Fibroblast of mammary gland (primary cell): Measurements from ENCODE around the gene CYLD.

Experiments
- DNase-seq: peaks from one replicate; pipeline ENCODE4 v3.0.0-alpha.2; 2010; ENCODE audit warnings: low read depth
- H3K4me3 ChIP-seq: 2 replicates; pipeline ENCODE4 v1.5.1; 2011; ENCODE audit warnings: low read depth, mild to moderate bottlenecking, low read length, moderate library complexity; ENCODE audit not compliant: control insufficient read depth
- CTCF ChIP-seq: conservative IDR thresholded peaks from 2 replicates; pipeline ENCODE4 v1.5.1; 2011; ENCODE audit warnings: low read depth, low read length, inconsistent platforms; ENCODE audit not compliant: control insufficient read depth, insufficient read depth

CYLD gene

DNA sequence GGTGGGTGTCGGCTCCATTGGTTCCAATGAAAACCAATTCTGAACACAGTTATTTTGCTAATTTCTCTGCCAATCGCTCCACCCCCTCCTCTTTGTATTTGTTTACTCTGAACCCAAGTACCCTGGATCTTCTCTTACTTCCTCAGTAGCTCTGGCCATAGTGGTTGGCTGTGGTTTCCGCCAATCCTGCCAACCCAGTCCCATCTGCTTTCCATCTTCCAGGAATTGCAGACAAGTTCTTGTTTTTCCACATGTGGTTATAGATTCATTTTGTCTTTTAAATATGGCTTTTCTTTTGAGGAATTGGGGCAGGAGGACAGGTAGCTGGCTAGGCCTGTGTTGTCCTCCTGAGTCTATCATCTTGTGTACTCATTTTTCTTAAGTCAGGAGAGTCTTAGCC, 92.0 kb downstream of the CYLD start:
- TF ChIP-seq CTCF, result no peak
- H3K4me3 ChIP-seq, result no peak overlapping the region
- DNase-seq, result no peak

- no peak for DNase-seq
- no peak for TF ChIP-seq CTCF
- H3K4me3 ChIP-seq, result no peak overlapping the region
Observed at GRCh38 chr16:50834701-50835100, 92.8 kb downstream of the CYLD start.

GRCh38 chr16:50835358-50836060, 93.6 kb downstream of the CYLD start:
- TF ChIP-seq CTCF, result no peak
- DNase-seq, result no peak
- no peak overlapping the region for H3K4me3 ChIP-seq

DNA sequence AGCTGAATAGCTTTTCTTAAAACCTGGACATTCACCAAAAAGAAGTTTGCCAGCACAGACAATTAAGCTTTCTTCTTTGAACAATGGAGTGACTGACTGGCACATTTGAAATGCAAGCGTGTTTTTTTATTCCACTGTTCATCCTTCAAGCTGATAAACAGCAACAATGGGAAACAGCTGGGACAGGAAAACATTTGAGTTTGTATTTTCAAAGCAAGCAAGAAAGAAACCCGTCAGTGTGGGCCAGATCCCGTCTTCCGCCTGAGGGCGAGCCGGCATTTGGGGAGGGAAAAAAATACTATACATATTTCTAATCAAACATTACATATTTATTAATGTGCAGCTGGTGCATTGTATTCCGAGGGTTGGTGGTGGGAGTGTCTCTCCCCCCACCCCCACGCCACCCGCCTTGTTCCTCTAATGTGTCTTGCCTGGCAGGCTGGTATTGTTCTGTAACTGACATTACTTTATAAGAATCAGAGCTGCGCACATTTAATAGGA, 94.3 kb downstream of the CYLD start:
- no peak for DNase-seq
- TF ChIP-seq CTCF, result no peak
- H3K4me3 ChIP-seq, result no peak overlapping the region

DNA sequence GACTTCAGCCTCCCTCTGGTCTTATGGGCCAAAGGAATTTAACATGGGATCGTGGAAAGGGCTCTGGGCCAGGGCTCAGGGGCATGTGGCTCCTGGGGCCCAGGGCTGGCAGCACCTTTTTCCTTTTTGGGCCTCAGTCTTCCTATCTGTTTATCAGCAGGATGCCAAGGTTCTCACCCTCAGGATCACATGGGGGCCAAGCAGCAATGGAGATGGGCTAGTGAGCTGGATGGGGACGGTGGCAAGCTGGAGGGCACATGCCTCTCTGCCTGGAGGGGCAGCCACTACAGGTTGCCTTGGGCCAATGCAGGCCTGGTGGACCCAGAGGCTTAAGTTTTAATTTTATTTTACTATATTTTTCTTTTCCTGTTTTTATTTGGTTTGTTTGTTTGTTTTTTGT, 95.4 kb downstream of the CYLD start:
- no peak overlapping the region for H3K4me3 ChIP-seq
- DNase-seq, result no peak
- TF ChIP-seq CTCF, result no peak

DNA sequence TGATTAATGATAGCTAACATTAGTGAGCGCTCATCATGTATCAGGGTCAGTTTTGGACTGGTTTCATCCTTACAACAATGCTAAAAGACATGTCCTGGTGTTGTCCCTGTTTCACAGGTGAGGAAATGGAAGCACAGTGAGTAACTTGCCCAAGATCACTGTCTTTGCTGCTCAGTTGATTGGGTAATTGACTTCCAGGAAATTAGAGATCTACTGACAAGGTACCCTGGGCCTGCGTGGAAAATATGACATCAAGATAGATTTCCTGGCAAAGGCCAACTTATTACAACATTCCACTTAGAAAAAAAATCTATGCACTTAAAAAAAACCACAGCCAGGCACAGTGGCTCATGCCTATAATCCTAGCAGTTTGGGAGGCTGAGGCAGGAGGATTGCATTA, 96.3 kb downstream of the CYLD start:
- TF ChIP-seq CTCF, result no peak
- H3K4me3 ChIP-seq, result no peak overlapping the region
- peak; percentile 6 for DNase-seq
